A549 (cell line): ENCODE data around the gene SCFD1. TPM values are rescaled to one million over a fixed set of nuclear protein-coding genes. Genes with fewer than 3 reads are reported as not detected.

Experiments
- ATAC-seq, 2 experiments: fragments of 200-7000 bp in 1 of 2; fragments of >200 bp in 1 of 2; cut with Nextera tagmentation in 1 of 2; cut with Tn5 transposase in 1 of 2; 3 replicates each; pipeline versions ENCODE4 v1.8.0 to v1.9.1; 2018 to 2020; ENCODE audit warnings: mild to moderate bottlenecking in 1 of 2, moderate library complexity in 1 of 2
- CTCF ChIA-PET: fragments of 300-600 bp; sonication (Branson Sonifier 250); formaldehyde crosslinking; extraction: SDS; loops from one replicate; lab custom pipeline; 2021; ENCODE audit warnings: antibody characterized with exemption, inconsistent platforms; lab: Yijun Ruan, JAX
- POLR2A ChIA-PET: fragments of 350-600 bp; formaldehyde crosslinking; extraction: SDS; loops from one replicate; lab custom pipeline; 2021; ENCODE audit warnings: antibody characterized with exemption, inconsistent platforms; lab: Yijun Ruan, JAX
- DNase-seq, 2 experiments: peaks; one replicate each; pipeline versions ENCODE4 v3.0.0 to v3.0.0-alpha.2; 2011 to 2016; ENCODE audit warnings: low read depth in 1 of 2, low spot score in 1 of 2
- FAIRE-seq: peaks from 2 replicates; lab custom pipeline; 2011; peaks lifted over from hg19 to GRCh38; lab: Jason Lieb, UNC
- H3K27ac ChIP-seq, 2 experiments: fragments of >200 bp; sonication (Bioruptor Twin); formaldehyde crosslinking; 3 replicates each; pipeline ENCODE4 v1.5.1; 2016 to 2017
- H3K4me1 ChIP-seq: fragments of >200 bp; sonication (Bioruptor Twin); formaldehyde crosslinking; 3 replicates; pipeline ENCODE4 v1.6.1; 2016
- H3K4me2 ChIP-seq: fragments of >200 bp; sonication (Bioruptor Twin); formaldehyde crosslinking; 3 replicates; pipeline ENCODE4 v1.6.1; 2016
- H3K4me3 ChIP-seq: fragments of >200 bp; sonication (Bioruptor Twin); formaldehyde crosslinking; 3 replicates; pipeline ENCODE4 v1.5.1; 2016
- H3K9me3 ChIP-seq: fragments of >200 bp; sonication (Bioruptor Twin); formaldehyde crosslinking; 3 replicates; pipeline ENCODE4 v1.6.1; 2016
- ATOH8 ChIP-seq: fragments of 250-450 bp; sonication (Bioruptor Pico); IDR thresholded peaks from 2 replicates; pipeline ENCODE4 v1.5.0; 2020; ENCODE audit warnings: low read depth, mild to moderate bottlenecking, moderate library complexity
- CEBPB ChIP-seq, 2 experiments: fragments of >200 bp in 1 of 2; sonication (Bioruptor Twin) in 1 of 2; formaldehyde crosslinking in 1 of 2; IDR thresholded peaks; 2 replicates each; pipeline ENCODE4 v1.6.1; 2012 to 2016
- CHD2 ChIP-seq: fragments of 150-350 bp; IDR thresholded peaks from 2 replicates; pipeline ENCODE4 v1.6.1; 2014; ENCODE audit warnings: low read length; ENCODE audit not compliant: partially characterized antibody
- CTCF ChIP-seq: fragments of >200 bp; sonication (Bioruptor Twin); formaldehyde crosslinking; IDR thresholded peaks from 3 replicates; pipeline ENCODE4 v1.5.1; 2016
- E2F6 ChIP-seq: IDR thresholded peaks from 2 replicates; pipeline ENCODE4 v1.6.1; 2012; ENCODE audit warnings: low read depth, borderline replicate concordance
- FOSL2 ChIP-seq, 2 experiments: fragments of 450-650 bp in 1 of 2; fragments of >200 bp in 1 of 2; sonication (Bioruptor Twin) in 1 of 2; formaldehyde crosslinking; IDR thresholded peaks; 2 replicates each; pipeline versions ENCODE4 v1.5.0 to v1.6.1; 2016 to 2020; ENCODE audit warnings: mild to moderate bottlenecking in 1 of 2, moderate library complexity in 1 of 2
- HES2 ChIP-seq: fragments of >200 bp; sonication (Bioruptor Twin); formaldehyde crosslinking; IDR thresholded peaks from 2 replicates; pipeline ENCODE4 v1.6.1; 2016
- HMGXB4 ChIP-seq: fragments of 250-450 bp; sonication (Bioruptor Pico); IDR thresholded peaks from 2 replicates; pipeline ENCODE4 v1.5.0; 2021; ENCODE audit warnings: mild to moderate bottlenecking, moderate library complexity, borderline replicate concordance
- HOXA7 ChIP-seq: fragments of 250-450 bp; sonication (Bioruptor Pico); IDR thresholded peaks from 2 replicates; pipeline ENCODE4 v1.5.0; 2020; ENCODE audit warnings: mild to moderate bottlenecking, moderate library complexity
- HOXB13 ChIP-seq: fragments of 250-450 bp; sonication (Bioruptor Pico); IDR thresholded peaks from 2 replicates; pipeline ENCODE4 v1.5.0; 2020; ENCODE audit warnings: low read depth, mild to moderate bottlenecking, moderate library complexity
- JUN ChIP-seq, 2 experiments: fragments of >200 bp; sonication (Bioruptor Twin); formaldehyde crosslinking; IDR thresholded peaks; 2 replicates in 1 of 2; 3 replicates in 1 of 2; pipeline ENCODE4 v1.6.1; 2016 to 2017
- KDM1A ChIP-seq: fragments of 200-600 bp; sonication (generic); IDR thresholded peaks from 2 replicates; pipeline ENCODE4 v1.6.1; 2016; ENCODE audit warnings: low read depth, mild to moderate bottlenecking
- KDM5A ChIP-seq: fragments of 200-600 bp; sonication (generic); IDR thresholded peaks from 2 replicates; pipeline ENCODE4 v1.6.1; 2016; ENCODE audit warnings: antibody characterized with exemption, mild to moderate bottlenecking
- MAX ChIP-seq: IDR thresholded peaks from 2 replicates; pipeline ENCODE4 v1.6.1; 2012
- NFE2L2 ChIP-seq: fragments of 150-350 bp; conservative IDR thresholded peaks from 2 replicates; pipeline ENCODE4 v1.6.1; 2014; ENCODE audit warnings: low read length
- NR3C1 ChIP-seq: fragments of >200 bp; sonication (Bioruptor Twin); formaldehyde crosslinking; IDR thresholded peaks from 3 replicates; pipeline ENCODE4 v1.6.1; 2017
- RAD21 ChIP-seq, 2 experiments: fragments of >200 bp in 1 of 2; sonication (Bioruptor Twin) in 1 of 2; formaldehyde crosslinking in 1 of 2; IDR thresholded peaks in 1 of 2; conservative IDR thresholded peaks in 1 of 2; 2 replicates in 1 of 2; 3 replicates in 1 of 2; pipeline ENCODE4 v1.6.1; 2012 to 2018; ENCODE audit warnings: inconsistent platforms in 1 of 2
- RCOR1 ChIP-seq: fragments of 150-350 bp; IDR thresholded peaks from 2 replicates; pipeline ENCODE4 v1.6.1; 2014; ENCODE audit warnings: antibody characterized with exemption, low read length, low read depth
- SMC3 ChIP-seq: fragments of >200 bp; sonication (Bioruptor Twin); formaldehyde crosslinking; IDR thresholded peaks from 3 replicates; pipeline ENCODE4 v1.6.1; 2018; ENCODE audit warnings: inconsistent platforms
- SREBF2 ChIP-seq: fragments of 450-650 bp; IDR thresholded peaks from 2 replicates; pipeline ENCODE4 v1.6.1; 2014; ENCODE audit warnings: mild to moderate bottlenecking, moderate library complexity
- WGBS: methylation state at CpG from one replicate; pipeline ENCODE4 v1.1.6; 2017; ENCODE audit errors: missing lambda C conversion rate; 5-methylcytosine and 5-hydroxymethylcytosine counted together
- polyA plus RNA-seq, 4 experiments: library from polyadenylated mRNA; depleted of rRNA in 3 of 4; stranded (reverse); fragments of >200 nt; fragmentation: RNase III in 1 of 4; extraction: RNeasy Plus Mini Kit Qiagen cat#74134 plus additional on column Dnase treatment in 1 of 4; gene quantifications; 2 replicates in 3 of 4; 3 replicates in 1 of 4; pipeline ENCODE4 v1.2.3, GENCODE V29; 2011 to 2017

The SCFD1 gene
- polyA plus RNA-seq, 2 of the 4 experiments (the other 2 are of a cell fraction): 52.1 to 158 TPM

GRCh38 chr14:30651937-30652336 lies 29.8 kb downstream of the SCFD1 start:
- CTCF ChIA-PET: interaction anchor here (1.6 kb wide), 1 partner anchor 32 kb away, joined by 3 read pairs; no protein-coding TSS in a partner anchor
- WGBS: 88% methylated on average over 6 of the region's 6 CpGs
- ATAC-seq: no peak
- no peak for DNase-seq
- FAIRE-seq: no peak
- no peak overlapping the region for H3K4me3 ChIP-seq
- POLR2A ChIA-PET: no interaction called here
- TF ChIP-seq CEBPB (IDR thresholded peaks at IDR 0.05): no peak
- TF ChIP-seq SREBF2: no peak
- TF ChIP-seq KDM5A: no peak
- no peak for TF ChIP-seq MAX
- TF ChIP-seq, all 56 proteins: peak for 0
- Histone ChIP-seq H3K9me3 (no peaks in the 10 kb centered on the region), H3K4me1 (no peaks in the 10 kb centered on the region), H3K27ac (no peak overlapping the region), H3K4me2 (no peak overlapping the region)

GRCh38 chr14:30655124-30655523 lies 33.0 kb downstream of the SCFD1 start:
- ATAC-seq: no peak
- H3K9me3 ChIP-seq: no peaks in the 10 kb centered on the region
- H3K4me3 ChIP-seq: no peak overlapping the region
- no peak overlapping the region for H3K27ac ChIP-seq
- no peak for FAIRE-seq
- H3K4me1 ChIP-seq: no peaks in the 10 kb centered on the region
- no peak for TF ChIP-seq HMGXB4
- ChIA-PET CTCF (interaction anchor here (1.2 to 1.9 kb wide), 3 partner anchors 10 to 97 kb away, joined by 3 to 5 read pairs (median 4); no protein-coding TSS in a partner anchor), POLR2A (interaction anchor here (0.6 to 0.7 kb wide), 2 partner anchors 23 to 1504 kb away, joined by 3 to 4 read pairs; no protein-coding TSS in a partner anchor)
- H3K4me2 ChIP-seq: no peak overlapping the region
- no peak for DNase-seq

- Histone ChIP-seq H3K27ac (no peak overlapping the region), H3K4me3 (no peak overlapping the region), H3K4me2 (no peak overlapping the region), H3K9me3 (no peaks in the 10 kb centered on the region), H3K4me1 (no peaks in the 10 kb centered on the region)
- ATAC-seq (no peak), FAIRE-seq (no peak), DNase-seq (no peak)
- 94% methylated on average over 3 of the region's 3 CpGs for WGBS
- no peak for TF ChIP-seq JUN (IDR thresholded peaks at IDR 0.05)
- no peak for TF ChIP-seq CHD2
- TF ChIP-seq SMC3: no peak
- TF ChIP-seq E2F6: no peak
- TF ChIP-seq RCOR1: no peak
- no peak for TF ChIP-seq NR3C1
- TF ChIP-seq NFE2L2: no peak
- TF ChIP-seq HOXB13 (CRISPR knock-in tag): no peak
- TF ChIP-seq MAX: no peak
- TF ChIP-seq FOSL2 (IDR thresholded peaks at IDR 0.05): no peak
- no peak for TF ChIP-seq FOSL2 (CRISPR knock-in tag; IDR thresholded peaks at IDR 0.05)
- no peak for TF ChIP-seq KDM1A
- TF ChIP-seq HOXA7 (CRISPR knock-in tag): no peak
- no peak for TF ChIP-seq HES2
- POLR2A ChIA-PET: interaction anchor here (0.6 kb wide), 1 partner anchor 22 kb away, joined by 4 read pairs; no protein-coding TSS in a partner anchor
- CTCF ChIA-PET: interaction anchor here (1.0 to 1.3 kb wide), 4 partner anchors 11 to 96 kb away, joined by 4 to 7 read pairs (median 6); no protein-coding TSS in a partner anchor
Observed at GRCh38 chr14:30655658-30656057, 33.5 kb downstream of the SCFD1 start.

GRCh38 chr14:30656190-30656632 lies 34.1 kb downstream of the SCFD1 start:
- no peak overlapping the region for H3K4me3 ChIP-seq
- ATAC-seq (peak; percentile 78 to 82; a peak in 4 of 6 replicates), DNase-seq (peak; percentile 21 to 39), FAIRE-seq (peak; percentile 7)
- no peak overlapping the region for H3K4me2 ChIP-seq
- H3K4me1 ChIP-seq: no peaks in the 10 kb centered on the region
- WGBS: 45% methylated on average over 8 of the region's 8 CpGs
- ChIA-PET POLR2A (no interaction called here), CTCF (interaction anchor here (0.7 to 1.3 kb wide), 9 partner anchors 11 to 223 kb away, joined by 3 to 7 read pairs (median 4); no protein-coding TSS in a partner anchor)
- no peak overlapping the region for H3K27ac ChIP-seq
- TF ChIP-seq SMC3: peak; percentile 53; the same call in 2 of the 3 replicates
- TF ChIP-seq ATOH8 (CRISPR knock-in tag): no peak
- TF ChIP-seq CTCF: peak; percentile 61
- peak; percentile 36 to 52 for TF ChIP-seq RAD21 (conservative IDR thresholded peaks at IDR 0.05 in 1 of 2, IDR thresholded peaks at IDR 0.05 in 1 of 2)
- TF ChIP-seq CEBPB (IDR thresholded peaks at IDR 0.05): peak in 1 of 2 experiments; percentile 76; a peak in 2 of 4 replicates
- no peaks in the 10 kb centered on the region for H3K9me3 ChIP-seq
